Measurements from ENCODE around the gene STK24. TPM values are rescaled to one million over a fixed set of nuclear protein-coding genes. Genes with fewer than 3 reads are reported as not detected.

Gene STK24
- total and polyA plus RNA-seq, 10 of the 15 experiments (the other 5 are each of a cell fraction or from before 2014, with no cell fraction given) = 7.5 to 115 (median 52.9) TPM

DNA sequence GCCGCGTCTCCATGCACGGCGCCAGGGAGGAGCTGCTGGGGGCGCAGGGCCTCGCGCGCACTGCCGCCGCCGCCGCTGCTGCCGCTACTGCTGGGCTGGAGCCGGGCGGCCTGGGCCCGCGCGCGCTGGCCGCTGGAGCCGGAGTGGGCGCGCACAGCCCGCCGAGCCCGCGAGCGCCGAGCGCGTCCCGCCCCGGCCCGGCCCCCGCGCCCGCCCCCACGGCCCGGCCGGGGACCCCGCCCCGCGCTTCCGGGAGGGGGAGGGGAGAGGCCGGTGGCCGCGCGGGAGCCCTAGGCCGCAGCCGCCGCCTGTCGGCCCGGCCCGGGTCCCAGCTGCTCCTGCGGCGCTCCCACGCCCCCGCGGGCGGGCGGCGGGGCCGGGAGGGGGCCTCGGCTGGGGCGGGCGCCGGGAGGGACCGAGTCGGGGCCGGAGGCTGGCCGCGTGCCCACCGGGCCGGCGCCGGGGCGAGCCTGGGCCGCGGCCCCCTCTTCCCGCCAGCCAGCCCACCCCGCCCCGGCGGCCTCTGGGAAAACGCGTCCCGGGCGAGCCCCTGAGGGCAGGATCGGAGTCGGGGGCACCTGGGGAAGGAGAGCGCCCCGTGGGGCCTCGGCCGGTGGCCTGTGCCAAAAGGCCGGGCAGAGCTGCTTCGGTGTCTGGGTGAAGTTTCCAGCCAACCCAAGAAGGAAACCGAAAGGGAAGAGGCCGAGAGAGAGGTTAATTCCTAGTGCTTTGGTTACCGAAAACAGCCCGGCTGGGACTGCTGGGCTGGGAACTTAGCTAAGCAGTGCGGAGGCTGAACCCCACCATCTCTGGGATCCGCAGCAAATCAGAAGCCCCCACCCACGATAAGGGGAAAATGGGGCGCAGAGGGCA lies at the start of gene STK24 (continued):
- TF ChIP-seq GABPA (IDR thresholded peaks at IDR 0.05; ENCODE audit: low read depth) (no peak), SMC3 (IDR thresholded peaks at IDR 0.05; ENCODE audit: borderline replicate concordance, low read length) (no peak), RAD21 (IDR thresholded peaks at IDR 0.05; ENCODE audit: insufficient read depth, low read depth, low read length) (no peak), IRF4 (IDR thresholded peaks at IDR 0.05; ENCODE audit: low read depth, low read length) (no peak), MLLT1 (IDR thresholded peaks at IDR 0.05) (no peak), ZBTB40 (IDR thresholded peaks at IDR 0.05; ENCODE audit: borderline replicate concordance) (no peak), BACH1 (IDR thresholded peaks at IDR 0.05; ENCODE audit: borderline replicate concordance) (no peak)
